GM10248 (cell line): ENCODE data around the gene EPM2A.
"Not testable (repeated sequence)": the region's sequence is repeated elsewhere in the genome, so short reads cannot be mapped to it uniquely, and the experiment has no call there.

Source experiments
- CTCF ChIA-PET: fragments of 300-600 bp; sonication (Branson Sonifier 250); formaldehyde crosslinking; extraction: SDS; loops from one replicate; lab custom pipeline; 2021; ENCODE audit warnings: antibody characterized with exemption; lab: Yijun Ruan, JAX
- POLR2A ChIA-PET: fragments of 350-650 bp; sonication (Branson Sonifier 250); formaldehyde crosslinking; extraction: SDS; loops from one replicate; lab custom pipeline; 2020; ENCODE audit warnings: antibody characterized with exemption; lab: Yijun Ruan, JAX
- DNase-seq: peaks from one replicate; pipeline ENCODE4 v3.0.0; 2012; ENCODE audit errors: extremely low spot score
- TF ChIP-seq, protein P1 (sequence below): IDR thresholded peaks from 2 replicates; pipeline ENCODE4 v1.5.1; 2012; ENCODE audit warnings: mild to moderate bottlenecking, low read depth; ENCODE audit errors: extremely low read depth, missing control alignments, control extremely low read depth

Gene EPM2A

DNA sequence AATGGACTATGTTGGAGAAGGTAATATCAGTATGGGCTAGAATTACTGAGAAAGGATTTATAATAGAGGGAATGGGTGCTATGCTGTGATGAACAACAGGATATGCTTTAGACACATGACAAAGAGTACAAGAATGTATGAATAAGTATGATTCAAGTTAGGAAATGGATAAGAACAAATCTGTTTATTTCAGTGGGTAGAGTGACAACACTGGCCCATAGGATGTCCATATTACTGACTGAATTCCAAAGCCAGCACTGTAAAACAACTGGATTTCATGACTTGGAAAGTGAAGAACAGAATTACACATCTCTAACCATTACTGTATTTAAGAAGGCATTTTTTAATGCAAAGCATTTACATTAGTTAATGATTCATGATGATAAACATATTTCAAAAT is 35.9 kb downstream of the EPM2A start:
- DNase-seq, result no peak
- CTCF ChIA-PET, result no interaction called here
- POLR2A ChIA-PET, result no interaction called here
- TF ChIP-seq, protein P1, sequence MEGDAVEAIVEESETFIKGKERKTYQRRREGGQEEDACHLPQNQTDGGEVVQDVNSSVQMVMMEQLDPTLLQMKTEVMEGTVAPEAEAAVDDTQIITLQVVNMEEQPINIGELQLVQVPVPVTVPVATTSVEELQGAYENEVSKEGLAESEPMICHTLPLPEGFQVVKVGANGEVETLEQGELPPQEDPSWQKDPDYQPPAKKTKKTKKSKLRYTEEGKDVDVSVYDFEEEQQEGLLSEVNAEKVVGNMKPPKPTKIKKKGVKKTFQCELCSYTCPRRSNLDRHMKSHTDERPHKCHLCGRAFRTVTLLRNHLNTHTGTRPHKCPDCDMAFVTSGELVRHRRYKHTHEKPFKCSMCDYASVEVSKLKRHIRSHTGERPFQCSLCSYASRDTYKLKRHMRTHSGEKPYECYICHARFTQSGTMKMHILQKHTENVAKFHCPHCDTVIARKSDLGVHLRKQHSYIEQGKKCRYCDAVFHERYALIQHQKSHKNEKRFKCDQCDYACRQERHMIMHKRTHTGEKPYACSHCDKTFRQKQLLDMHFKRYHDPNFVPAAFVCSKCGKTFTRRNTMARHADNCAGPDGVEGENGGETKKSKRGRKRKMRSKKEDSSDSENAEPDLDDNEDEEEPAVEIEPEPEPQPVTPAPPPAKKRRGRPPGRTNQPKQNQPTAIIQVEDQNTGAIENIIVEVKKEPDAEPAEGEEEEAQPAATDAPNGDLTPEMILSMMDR, result no peak

DNA sequence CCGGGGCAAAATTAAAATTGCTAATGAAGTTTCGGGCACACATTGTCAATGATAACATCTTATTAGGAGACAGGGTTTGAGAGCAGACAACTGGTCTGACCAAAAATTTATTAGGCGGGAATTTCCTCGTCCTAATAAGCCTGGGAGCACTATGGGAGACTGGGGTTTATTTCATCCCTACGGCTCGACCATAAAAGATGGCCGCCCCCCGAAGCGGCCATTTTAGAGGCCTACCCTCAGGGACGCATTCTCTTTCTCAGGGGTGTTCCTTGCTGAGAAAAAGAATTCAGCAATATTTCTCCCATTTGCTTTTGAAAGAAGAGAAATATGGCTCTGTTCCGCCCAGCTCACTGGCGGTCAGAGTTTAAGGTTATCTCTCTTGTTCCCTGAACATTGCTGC is 37.9 kb downstream of the EPM2A start:
- DNase-seq, CTCF ChIA-PET, POLR2A ChIA-PET: not testable (repeated sequence)

DNA sequence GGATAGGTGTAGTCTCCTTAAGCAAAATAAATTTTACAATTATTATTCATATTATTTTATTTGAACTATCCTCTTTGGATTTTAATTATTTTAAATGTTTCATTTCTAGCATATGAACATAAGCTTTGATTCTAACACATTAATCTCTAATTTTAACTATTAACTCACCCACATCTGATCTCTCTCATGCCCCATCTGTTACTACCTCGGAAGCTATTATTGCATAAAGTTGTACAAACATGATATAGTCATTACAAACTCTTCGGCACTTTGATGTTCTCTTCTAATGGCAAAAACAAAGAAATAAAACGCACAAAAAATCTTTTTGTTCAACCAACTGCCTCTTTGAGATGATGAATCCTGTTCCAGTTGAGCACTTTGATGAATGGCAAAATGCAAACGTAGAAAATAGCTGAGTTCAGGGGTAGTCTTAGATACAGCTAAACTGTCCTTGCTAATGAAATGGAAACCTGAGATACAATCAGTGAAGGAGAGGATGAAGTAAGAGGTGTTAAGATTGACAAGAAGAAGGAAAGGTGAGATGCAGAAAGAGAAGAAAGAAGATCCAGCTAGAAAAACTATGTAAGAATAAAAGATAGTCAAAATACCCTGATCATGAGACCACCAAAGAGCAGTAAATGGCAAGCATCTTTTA is 41.1 kb downstream of the EPM2A start:
- ChIA-PET CTCF (interaction anchor here (1.1 to 2.1 kb wide), 4 partner anchors 10 to 60 kb away, joined by 3 to 5 read pairs (median 4); no protein-coding TSS in a partner anchor), POLR2A (no interaction called here)
- TF ChIP-seq, protein P1, result no peak
- DNase-seq, result no peak

DNA sequence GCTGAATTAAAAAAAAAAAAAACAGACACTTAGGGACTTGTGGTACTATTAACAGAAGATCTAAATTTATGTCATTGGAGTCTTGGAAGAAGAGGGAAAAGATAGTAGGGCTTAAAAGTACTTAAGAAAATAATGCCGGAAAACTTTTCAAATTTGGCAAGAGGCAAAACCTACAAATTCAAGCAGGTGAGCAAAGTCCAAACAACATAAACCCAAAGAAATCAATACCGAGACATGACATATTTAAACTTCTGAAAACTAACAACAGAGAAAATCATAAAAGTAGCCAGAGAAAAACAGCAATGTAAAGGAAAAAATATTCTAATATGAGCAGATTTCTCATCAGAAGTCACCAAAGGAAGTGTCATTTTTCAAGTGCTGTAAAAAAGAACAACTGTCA is 44.4 kb downstream of the EPM2A start:
- TF ChIP-seq, protein P1, result no peak
- no peak for DNase-seq
- POLR2A ChIA-PET, result no interaction called here
- CTCF ChIA-PET, result no interaction called here

DNA sequence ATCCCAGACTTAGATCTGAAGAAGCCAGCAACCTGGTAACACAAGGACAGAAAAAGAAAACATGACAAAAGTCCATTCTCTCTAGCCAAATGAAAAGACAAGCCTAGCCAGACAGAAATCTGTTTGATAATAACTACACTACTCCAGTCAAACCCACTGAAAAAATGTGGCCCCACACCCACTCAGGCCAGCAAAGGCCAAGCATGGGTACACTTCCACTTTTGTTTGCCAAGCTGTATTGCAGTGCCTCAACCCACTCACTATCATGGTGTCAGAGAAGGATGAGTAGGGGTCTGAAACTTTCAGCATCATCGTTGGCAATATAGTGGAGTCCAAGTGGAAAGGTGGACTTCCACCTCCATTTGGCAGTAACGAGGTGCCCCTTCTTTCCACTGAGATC is 45.8 kb downstream of the EPM2A start:
- CTCF ChIA-PET, result no interaction called here
- DNase-seq, result no peak
- POLR2A ChIA-PET, result no interaction called here
- TF ChIP-seq, protein P1, result no peak

DNA sequence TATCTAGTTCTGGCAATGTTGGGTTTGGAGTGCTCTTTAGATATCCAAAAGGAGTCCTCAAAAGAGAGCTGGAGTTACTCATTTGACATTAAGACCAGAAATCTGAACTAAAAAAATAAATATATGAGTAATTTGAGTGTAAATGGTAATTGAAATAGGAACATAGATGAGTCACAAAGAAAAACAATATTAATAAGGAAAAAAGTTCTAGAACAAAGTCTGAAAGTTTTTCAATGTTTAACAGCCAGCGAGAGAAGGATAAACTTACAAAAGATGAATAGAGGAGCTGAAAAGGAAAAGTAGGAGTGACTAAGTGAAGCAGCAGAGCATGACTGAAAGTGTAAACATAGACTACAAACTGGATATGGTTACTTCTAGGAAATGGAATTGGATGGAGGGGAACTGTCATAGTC is 46.8 kb downstream of the EPM2A start:
- ChIA-PET CTCF (no interaction called here), POLR2A (no interaction called here)
- TF ChIP-seq, protein P1, result no peak
- no peak for DNase-seq

DNA sequence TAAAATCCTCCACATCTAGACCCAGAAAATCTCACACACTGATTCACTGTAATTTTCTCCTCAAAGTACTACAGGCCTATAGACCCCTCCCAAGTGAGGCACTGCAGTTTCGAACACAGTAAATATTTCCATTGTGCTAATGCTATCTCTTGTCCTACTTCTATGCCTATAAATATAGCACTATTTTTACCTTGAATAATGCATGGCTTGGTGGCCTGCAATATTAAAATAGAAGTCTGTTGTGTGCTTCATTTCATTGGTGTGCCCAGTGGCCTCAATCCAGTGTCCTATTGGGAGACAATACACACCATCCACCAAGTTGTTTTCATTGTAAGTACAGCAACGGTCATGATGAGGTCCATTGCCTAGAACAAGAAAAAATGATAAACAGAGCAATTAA is 49.4 kb downstream of the EPM2A start:
- ChIA-PET POLR2A (no interaction called here), CTCF (interaction anchor here (1.1 to 2.5 kb wide), 3 partner anchors 11 to 66 kb away, joined by 3 to 8 read pairs (median 3); no protein-coding TSS in a partner anchor)
- TF ChIP-seq, protein P1, result no peak
- no peak for DNase-seq
